ENCODE results near the gene NOM1.
A peak's percentile ranks its signal among the peaks of the same experiment; 100 is the strongest.
"Not testable (repeated sequence)": the region's sequence is repeated elsewhere in the genome, so short reads cannot be mapped to it uniquely, and the experiment has no call there.

NOM1 gene

GRCh38 chr7:156949541-156950380 is at the start of gene NOM1:
Gene NOM1 (plus strand): TSS chr7:156949712. CDS start chr7:156949738, 26 bp downstream.
- peak; percentile 63 to 95 for DNase-seq

DNA sequence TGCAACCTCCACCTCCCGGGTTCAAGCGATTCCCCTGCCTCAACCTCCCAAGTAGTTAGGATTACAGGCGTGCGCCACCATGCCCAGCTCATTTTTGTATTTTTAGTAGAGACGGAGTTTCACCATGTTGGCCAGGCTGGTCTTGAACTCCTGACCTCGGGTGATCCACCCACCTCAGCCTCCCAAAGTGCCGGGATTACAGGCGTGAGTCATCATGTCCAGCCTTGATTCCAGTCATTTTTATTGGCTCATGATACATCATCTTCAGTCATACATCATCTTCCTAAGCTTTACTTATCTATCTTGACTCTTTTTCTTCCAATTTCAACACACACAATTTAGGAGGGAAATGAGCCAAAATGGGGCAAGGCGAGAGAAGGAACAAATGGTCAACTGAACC is 49.4 kb upstream of the NOM1 start:
- not testable (repeated sequence) for DNase-seq

- DNase-seq, result no peak
These were observed 46.1 kb upstream of the NOM1 start for GRCh38 chr7:156903232-156903909.

DNA sequence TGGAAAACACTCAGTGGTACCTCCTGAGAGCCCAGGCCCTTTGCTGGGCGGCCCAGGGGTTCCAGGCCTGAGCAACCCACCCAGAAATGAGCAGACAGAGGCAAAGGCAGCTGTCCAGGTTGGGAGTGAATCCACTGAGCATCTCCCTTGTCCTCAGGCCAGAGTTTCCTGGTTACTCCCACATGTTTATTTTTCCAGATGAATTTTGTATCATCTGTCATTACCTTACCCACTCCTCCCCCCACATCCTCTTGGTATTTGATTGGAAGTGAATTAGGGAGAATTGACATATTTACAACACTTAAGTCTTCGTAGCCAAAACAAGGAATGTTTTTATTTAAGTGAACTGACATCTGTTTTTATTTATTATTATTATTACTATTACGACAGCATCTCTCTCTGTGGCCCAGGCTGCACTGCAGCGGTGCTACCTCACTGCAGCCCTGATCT is 43.3 kb upstream of the NOM1 start:
- no peak for DNase-seq

- DNase-seq, result no peak
These were observed 41.9 kb upstream of the NOM1 start for GRCh38 chr7:156907656-156908055.

DNA sequence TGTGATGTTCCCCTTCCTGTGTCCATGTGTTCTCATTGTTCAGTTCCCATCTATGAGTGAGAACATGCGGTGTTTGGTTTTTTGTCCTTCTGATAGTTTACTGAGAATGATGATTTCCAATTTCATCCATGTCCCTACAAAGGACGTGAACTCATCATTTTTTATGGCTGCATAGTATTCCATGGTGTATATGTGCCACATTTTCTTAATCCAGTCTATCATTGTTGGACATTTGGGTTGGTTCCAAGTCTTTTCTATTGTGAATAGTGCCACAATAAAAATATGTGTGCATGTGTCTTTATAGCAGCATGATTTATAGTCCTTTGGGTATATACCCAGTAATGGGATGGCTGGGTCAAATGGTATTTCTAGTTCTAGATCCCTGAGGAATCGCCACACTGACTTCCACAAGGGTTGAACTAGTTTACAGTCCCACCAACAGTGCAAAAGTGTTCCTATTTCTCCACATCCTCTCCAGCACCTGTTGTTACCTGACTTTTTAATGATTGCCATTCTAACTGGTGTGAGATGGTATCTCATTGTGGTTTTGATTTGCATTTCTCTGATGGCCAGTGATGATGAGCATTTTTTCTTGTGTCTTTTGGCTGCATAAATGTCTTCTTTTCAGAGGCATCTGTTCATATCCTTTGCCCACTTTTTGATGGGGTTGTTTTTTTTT is 39.8 kb upstream of the NOM1 start:
- not testable (repeated sequence) for DNase-seq

- no peak for DNase-seq
These were observed 30.9 kb upstream of the NOM1 start for GRCh38 chr7:156918635-156919034.

DNA sequence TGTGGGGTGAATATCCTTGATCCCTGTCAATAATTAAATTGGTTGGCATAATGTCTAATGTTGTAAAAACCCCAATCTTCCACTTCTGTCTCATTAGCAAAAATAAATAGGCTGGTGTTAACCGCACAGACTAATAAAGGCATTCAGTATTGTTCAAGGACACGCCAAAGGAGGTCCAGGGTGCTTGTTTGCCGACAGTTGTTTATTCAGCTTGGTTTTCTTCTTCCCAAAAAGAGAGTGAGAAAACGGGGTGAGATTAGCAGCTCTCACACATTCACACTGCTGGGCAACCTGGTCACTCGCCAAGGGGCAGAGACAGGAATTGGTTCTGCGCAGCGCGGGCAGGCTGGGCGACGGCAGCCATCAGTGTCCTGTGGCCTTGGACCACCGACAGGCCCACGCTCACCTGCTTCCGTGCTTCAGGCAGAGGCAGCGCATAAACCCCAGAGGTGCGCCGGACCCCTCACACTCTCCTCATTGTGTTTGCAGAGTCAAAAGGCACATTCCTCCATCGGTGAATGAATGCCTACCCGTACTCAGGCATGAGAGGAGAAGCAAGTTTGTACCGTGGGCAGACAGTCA is 30.3 kb upstream of the NOM1 start:
- no peak for DNase-seq

GRCh38 chr7:156920076-156920475 is 29.4 kb upstream of the NOM1 start:
- DNase-seq, result no peak

GRCh38 chr7:156920487-156921373 is 28.8 kb upstream of the NOM1 start:
- DNase-seq, result not testable (repeated sequence)

DNA sequence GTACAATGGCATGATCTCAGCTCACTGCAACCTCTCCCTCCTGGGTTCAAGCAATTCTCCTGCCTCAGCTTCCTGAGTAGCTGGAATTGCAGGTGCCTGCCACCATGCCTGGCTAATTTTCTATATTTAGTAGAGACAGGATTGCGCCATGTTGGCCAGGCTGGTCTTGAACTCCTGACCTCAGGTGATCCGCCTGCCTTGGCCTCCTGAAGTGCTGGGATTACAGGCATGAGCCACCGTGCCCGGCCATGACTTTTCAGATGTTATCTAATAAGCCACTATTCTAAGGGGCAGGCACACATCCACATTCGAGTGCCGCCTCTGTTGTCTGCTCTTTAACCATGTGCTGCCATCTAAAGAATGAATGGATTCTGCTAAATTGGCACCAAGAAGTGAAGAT is 27.2 kb upstream of the NOM1 start:
- DNase-seq, result not testable (repeated sequence)

- DNase-seq, result not testable (repeated sequence)
These were observed 23.7 kb upstream of the NOM1 start for GRCh38 chr7:156925821-156926220.

DNA sequence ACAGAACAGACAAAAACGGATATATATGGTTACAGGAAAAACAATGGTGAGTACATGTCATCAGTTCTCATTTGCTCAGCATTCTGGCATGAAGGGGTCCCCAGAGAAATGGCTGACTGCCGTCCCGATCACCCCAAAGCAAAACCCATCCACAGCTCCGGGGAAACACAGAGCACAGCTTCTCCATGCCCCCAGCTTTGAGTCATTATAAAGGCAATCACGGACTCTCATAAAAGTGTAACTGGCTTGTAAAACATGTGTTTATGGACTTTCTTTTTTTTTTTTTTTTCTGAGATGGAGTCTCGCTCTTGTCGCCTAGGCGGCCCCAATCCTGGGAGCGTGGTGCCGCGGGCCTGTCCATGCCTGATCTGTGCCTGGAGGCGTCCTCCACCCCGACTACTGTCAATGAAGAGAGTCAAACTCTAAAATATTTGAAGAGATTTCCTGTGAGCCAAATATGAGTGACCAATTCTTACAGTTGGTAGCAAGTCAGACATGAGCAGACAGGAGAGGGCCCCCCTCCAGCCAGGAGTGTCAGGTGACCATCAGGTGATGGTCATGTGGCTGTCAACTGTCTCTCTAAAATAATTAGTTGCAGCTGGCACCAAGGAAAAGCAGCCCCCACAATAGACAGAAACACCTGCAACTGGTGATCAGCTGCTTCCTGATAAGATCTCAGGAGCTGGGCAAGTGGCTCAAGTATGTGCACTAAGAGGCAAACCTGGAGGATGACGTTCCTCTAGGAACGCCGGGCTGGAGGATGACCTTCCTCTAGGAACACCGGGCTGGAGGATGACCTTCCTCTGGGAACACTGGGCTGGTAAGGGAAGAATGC is 21.7 kb upstream of the NOM1 start:
- DNase-seq, result peak in 1 of 2 experiments; percentile 18

- DNase-seq, result no peak
These were observed 21.1 kb upstream of the NOM1 start for GRCh38 chr7:156928406-156928747.

- DNase-seq, result peak in 1 of 2 experiments; percentile 10
These were observed 19.5 kb upstream of the NOM1 start for GRCh38 chr7:156929789-156930539.

DNA sequence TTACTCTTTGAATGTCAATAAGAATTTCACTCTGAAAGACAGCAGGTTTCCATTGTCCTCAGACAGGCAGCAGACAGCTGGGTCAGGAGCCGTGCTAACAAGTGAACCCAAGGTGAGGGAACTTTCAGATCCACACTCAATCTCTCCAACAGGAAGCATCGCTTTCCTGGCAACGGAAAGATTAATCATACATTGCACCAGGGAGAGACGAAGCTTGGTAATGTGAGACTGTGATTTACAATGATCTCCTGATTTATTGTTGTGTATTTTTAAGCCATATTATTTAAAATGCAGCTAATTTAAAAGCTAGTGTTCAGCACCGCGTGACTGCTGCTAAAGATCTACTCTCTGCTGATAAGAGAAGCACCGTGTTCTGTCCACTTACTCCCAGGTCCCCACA is 17.5 kb upstream of the NOM1 start:
- DNase-seq, result peak; percentile 19 to 22

- no peak for DNase-seq
These were observed 14.3 kb upstream of the NOM1 start for GRCh38 chr7:156935250-156935649.

GRCh38 chr7:156936766-156937165 is 12.7 kb upstream of the NOM1 start:
- DNase-seq, result not testable (repeated sequence)

- DNase-seq, result no peak
These were observed 8.9 kb upstream of the NOM1 start for GRCh38 chr7:156940421-156941122.
